WTC11 (cell line): ENCODE results near the gene TMEM186. TPM values are rescaled to one million over a fixed set of nuclear protein-coding genes. Genes with fewer than 3 reads are reported as not detected.

Experiments used
- ATAC-seq: fragments of 200-7000 bp; cut with Tn5 transposase; 2 replicates; pipeline ENCODE4 v1.10.0; 2021; ENCODE audit warnings: mild to moderate bottlenecking, moderate library complexity
- CTCF ChIA-PET: fragments of 300-600 bp; sonication (Branson Sonifier 250); formaldehyde crosslinking; loops from one replicate; lab custom pipeline; 2021; ENCODE audit warnings: antibody characterized with exemption; lab: Charles Lee
- POLR2A ChIA-PET: fragments of 350-600 bp; sonication (Branson Sonifier 250); formaldehyde crosslinking; loops from one replicate; lab custom pipeline; 2021; ENCODE audit warnings: antibody characterized with exemption; lab: Charles Lee
- DNase-seq: peaks from one replicate; pipeline ENCODE4 v3.0.0; 2021; ENCODE audit warnings: low spot score
- H3K27ac Mint-ChIP-seq: 2 replicates; pipeline ENCODE4 v1.8.0; 2021; ENCODE audit warnings: mixed read lengths
- H3K27me3 Mint-ChIP-seq: 2 replicates; pipeline ENCODE4 v1.8.0; 2021; ENCODE audit warnings: low read depth, mild to moderate bottlenecking, moderate library complexity, mixed read lengths
- H3K36me3 Mint-ChIP-seq: 2 replicates; pipeline ENCODE4 v1.8.0; 2021; ENCODE audit warnings: mixed read lengths
- H3K4me1 Mint-ChIP-seq: 2 replicates; pipeline ENCODE4 v1.8.0; 2022; ENCODE audit warnings: mixed read lengths
- H3K4me3 Mint-ChIP-seq: 2 replicates; pipeline ENCODE4 v1.8.0; 2021; ENCODE audit warnings: mild to moderate bottlenecking, moderate library complexity, mixed read lengths
- H3K9me3 Mint-ChIP-seq: 2 replicates; pipeline ENCODE4 v1.8.0; 2021; ENCODE audit warnings: mixed read lengths
- ATF2 ChIP-seq: sonication (generic); formaldehyde crosslinking; IDR thresholded peaks from 2 replicates; pipeline ENCODE4 v1.8.1; 2022; ENCODE audit warnings: low read depth, missing genetic modification reagents, borderline replicate concordance
- ATF6 ChIP-seq: sonication (generic); formaldehyde crosslinking; IDR thresholded peaks from 2 replicates; pipeline ENCODE4 v1.8.1; 2023; ENCODE audit warnings: mild to moderate bottlenecking, missing genetic modification reagents
- E2F1 ChIP-seq: sonication (generic); formaldehyde crosslinking; IDR thresholded peaks from 2 replicates; pipeline ENCODE4 v1.8.0; 2022; ENCODE audit warnings: mild to moderate bottlenecking, missing genetic modification reagents
- JUN ChIP-seq: sonication (generic); formaldehyde crosslinking; IDR thresholded peaks from 2 replicates; pipeline ENCODE4 v1.8.0; 2023; ENCODE audit warnings: mild to moderate bottlenecking, missing genetic modification reagents
- NFE2L1 ChIP-seq: sonication (generic); formaldehyde crosslinking; IDR thresholded peaks from 2 replicates; pipeline ENCODE4 v1.8.1; 2023; ENCODE audit warnings: missing genetic modification reagents
- NR1H2 ChIP-seq: sonication (generic); formaldehyde crosslinking; IDR thresholded peaks from 2 replicates; pipeline ENCODE4 v1.9.0; 2021; ENCODE audit warnings: mild to moderate bottlenecking, moderate library complexity, missing genetic modification reagents
- PREB ChIP-seq: sonication (generic); formaldehyde crosslinking; IDR thresholded peaks from 2 replicates; pipeline ENCODE4 v1.8.1; 2022; ENCODE audit warnings: mild to moderate bottlenecking, missing genetic modification reagents, moderate library complexity, borderline replicate concordance
- RELA ChIP-seq: sonication (generic); formaldehyde crosslinking; IDR thresholded peaks from 2 replicates; pipeline ENCODE4 v1.8.1; 2022; ENCODE audit warnings: missing genetic modification reagents, mild to moderate bottlenecking, borderline replicate concordance
- RORB ChIP-seq: fragments of 250-450 bp; sonication (Bioruptor Pico); IDR thresholded peaks from 2 replicates; pipeline ENCODE4 v1.9.0; 2021; ENCODE audit warnings: mild to moderate bottlenecking
- SMAD3 ChIP-seq: sonication (generic); formaldehyde crosslinking; IDR thresholded peaks from 2 replicates; pipeline ENCODE4 v1.8.0; 2022; ENCODE audit warnings: missing genetic modification reagents, mild to moderate bottlenecking, borderline replicate concordance
- SOX15 ChIP-seq: fragments of 250-450 bp; sonication (Bioruptor Pico); IDR thresholded peaks from 2 replicates; pipeline ENCODE4 v1.9.0; 2021; ENCODE audit warnings: mild to moderate bottlenecking
- STAT6 ChIP-seq: sonication (generic); formaldehyde crosslinking; conservative IDR thresholded peaks from 2 replicates; pipeline ENCODE4 v1.8.1; 2023; ENCODE audit warnings: mild to moderate bottlenecking, low read depth, missing genetic modification reagents, moderate library complexity
- TCF7 ChIP-seq: sonication (generic); formaldehyde crosslinking; IDR thresholded peaks from 2 replicates; pipeline ENCODE4 v1.8.0; 2022; ENCODE audit warnings: mild to moderate bottlenecking, low read depth, missing genetic modification reagents, moderate library complexity
- TEAD1 ChIP-seq: sonication (generic); formaldehyde crosslinking; IDR thresholded peaks from 2 replicates; pipeline ENCODE4 v1.8.0; 2022; ENCODE audit warnings: mild to moderate bottlenecking, missing genetic modification reagents
- USF2 ChIP-seq: sonication (generic); formaldehyde crosslinking; IDR thresholded peaks from 2 replicates; pipeline ENCODE4 v1.8.1; 2023; ENCODE audit warnings: mild to moderate bottlenecking, missing genetic modification reagents, moderate library complexity
- ZMAT4 ChIP-seq: fragments of 250-450 bp; sonication (Bioruptor Pico); IDR thresholded peaks from 2 replicates; pipeline ENCODE4 v1.9.0; 2021; ENCODE audit warnings: mild to moderate bottlenecking
- ZNF121 ChIP-seq: sonication (generic); formaldehyde crosslinking; IDR thresholded peaks from 2 replicates; pipeline ENCODE4 v1.8.0; 2023; ENCODE audit warnings: missing genetic modification reagents
- ZNF138 ChIP-seq: sonication (generic); formaldehyde crosslinking; conservative IDR thresholded peaks from 2 replicates; pipeline ENCODE4 v1.8.1; 2022; ENCODE audit warnings: mild to moderate bottlenecking, moderate library complexity, missing genetic modification reagents
- ZNF232 ChIP-seq: sonication (generic); formaldehyde crosslinking; IDR thresholded peaks from 2 replicates; pipeline ENCODE4 v1.8.0; 2022; ENCODE audit warnings: mild to moderate bottlenecking, missing genetic modification reagents
- ZNF425 ChIP-seq: fragments of 250-450 bp; sonication (Bioruptor Pico); conservative IDR thresholded peaks from 2 replicates; pipeline ENCODE4 v1.9.0; 2021; ENCODE audit warnings: mild to moderate bottlenecking
- ZNF512 ChIP-seq: sonication (generic); formaldehyde crosslinking; IDR thresholded peaks from 2 replicates; pipeline ENCODE4 v1.8.1; 2022; ENCODE audit warnings: missing genetic modification reagents, borderline replicate concordance
- total RNA-seq: library from RNA; stranded (reverse); gene quantifications from 3 replicates; pipeline ENCODE4 v1.2.3, GENCODE V29; 2021

Gene TMEM186
- total RNA-seq, 1 experiment from 2014 or later = 17.8 TPM

- TF ChIP-seq ZNF232 (no peak), TEAD1 (CRISPR knock-in tag) (no peak), ZNF425 (CRISPR knock-in tag) (no peak), TCF7 (CRISPR knock-in tag) (no peak), ATF6 (CRISPR knock-in tag) (no peak), NR1H2 (CRISPR knock-in tag) (no peak), NFE2L1 (CRISPR knock-in tag) (no peak), USF2 (CRISPR knock-in tag) (no peak)
Measured at GRCh38 chr16:8808009-8808408, 10.6 kb upstream of the TMEM186 start (continued).

- no peak overlapping the region for H3K27ac Mint-ChIP-seq
- POLR2A ChIA-PET = interaction anchor here (0.6 kb wide), 1 partner anchor 181 kb away, joined by 3 read pairs; no protein-coding TSS in a partner anchor
- ATAC-seq = no peak
- H3K27me3 Mint-ChIP-seq = no peaks in the 10 kb centered on the region
- peaks cover 7% of the 10 kb centered on the region; the same call in 1 of the 2 replicates for H3K4me1 Mint-ChIP-seq
- no peaks in the 10 kb centered on the region for H3K9me3 Mint-ChIP-seq
- no peak for DNase-seq
- no peak overlapping the region for H3K4me3 Mint-ChIP-seq
- CTCF ChIA-PET = no interaction called here
- peaks cover 74% of the 10 kb centered on the region for H3K36me3 Mint-ChIP-seq
- TF ChIP-seq SOX15 (no peak), RELA (CRISPR knock-in tag) (no peak), SMAD3 (CRISPR knock-in tag) (no peak), ZMAT4 (CRISPR knock-in tag) (no peak), RORB (no peak), PREB (CRISPR knock-in tag) (no peak), ATF2 (no peak), STAT6 (CRISPR knock-in tag) (no peak), ZNF121 (no peak), ZNF512 (no peak), JUN (CRISPR knock-in tag) (no peak), ZNF138 (CRISPR knock-in tag) (no peak), NFE2L1 (CRISPR knock-in tag) (no peak), E2F1 (CRISPR knock-in tag) (no peak)
Measured at GRCh38 chr16:8807189-8807588, 9.8 kb upstream of the TMEM186 start.
